Measurements from ENCODE around the gene HERPUD2. TPM values are rescaled to one million over a fixed set of nuclear protein-coding genes. Genes with fewer than 3 reads are reported as not detected.

Gene HERPUD2
- total RNA-seq, 4 donors from 2014 or later = 28.7 to 38.2 (median 30.9) TPM

DNA sequence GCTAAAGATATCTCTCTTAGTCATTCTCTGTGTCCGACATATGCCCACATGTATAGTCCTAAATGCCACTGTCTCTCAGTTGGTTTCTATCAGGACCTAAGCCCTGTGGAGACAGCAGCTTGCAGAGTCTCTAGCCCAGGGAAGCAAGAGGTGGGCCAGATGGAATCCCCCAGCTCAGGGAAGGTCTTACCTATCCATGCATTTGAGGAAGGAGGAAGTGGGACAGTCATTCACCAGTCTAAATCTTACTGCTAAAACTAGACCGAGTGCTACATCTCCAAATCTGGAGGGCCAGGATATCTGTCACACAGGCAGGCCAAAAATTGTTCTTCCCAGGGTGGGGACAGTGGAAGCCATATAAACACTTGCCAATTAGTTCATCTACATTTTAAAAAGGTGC, 26.4 kb upstream of the HERPUD2 start:
- TF ChIP-seq CTCF (IDR thresholded peaks at IDR 0.05; ENCODE audit: low read depth) = no peak

DNA sequence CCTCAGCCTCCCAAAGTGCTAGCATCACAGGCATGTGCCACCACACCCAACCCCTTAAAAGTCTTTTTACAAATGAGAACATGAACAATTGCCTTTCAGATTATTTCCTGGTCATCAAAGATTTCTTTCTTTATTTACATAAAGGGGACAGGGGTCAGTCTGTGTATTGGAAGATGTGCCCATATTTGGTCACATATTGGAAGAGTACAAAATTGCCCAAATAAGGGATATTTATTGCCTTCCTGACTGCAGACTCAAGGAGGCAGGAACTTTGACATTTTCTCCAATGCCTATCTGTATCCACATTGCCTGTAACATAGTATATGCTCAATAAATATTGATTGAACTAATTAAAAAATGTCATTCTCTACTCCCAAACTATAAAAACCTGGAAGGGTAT, 25.9 kb upstream of the HERPUD2 start:
- no peak for TF ChIP-seq CTCF (IDR thresholded peaks at IDR 0.05; ENCODE audit: low read depth)

DNA sequence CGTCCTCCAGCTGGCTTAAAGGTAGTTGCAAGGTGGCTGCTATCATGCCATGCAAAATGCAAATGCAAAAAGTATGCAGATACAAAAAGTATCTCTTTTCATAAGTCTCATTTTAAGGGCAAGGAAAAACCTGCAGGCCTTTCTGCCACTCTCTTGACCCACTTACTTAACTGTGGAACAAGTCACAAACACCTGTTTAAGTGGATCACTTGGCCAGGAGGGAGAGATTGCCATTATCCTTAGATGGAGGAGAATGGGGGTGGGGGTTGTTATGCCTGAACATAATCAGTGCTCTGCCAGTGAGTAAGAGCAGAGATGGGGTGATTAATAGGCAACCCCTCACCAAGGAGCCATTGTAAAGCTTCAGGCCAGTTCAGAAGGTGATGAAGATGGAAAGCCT, 25.1 kb upstream of the HERPUD2 start:
- no peak for TF ChIP-seq CTCF (IDR thresholded peaks at IDR 0.05; ENCODE audit: low read depth)

DNA sequence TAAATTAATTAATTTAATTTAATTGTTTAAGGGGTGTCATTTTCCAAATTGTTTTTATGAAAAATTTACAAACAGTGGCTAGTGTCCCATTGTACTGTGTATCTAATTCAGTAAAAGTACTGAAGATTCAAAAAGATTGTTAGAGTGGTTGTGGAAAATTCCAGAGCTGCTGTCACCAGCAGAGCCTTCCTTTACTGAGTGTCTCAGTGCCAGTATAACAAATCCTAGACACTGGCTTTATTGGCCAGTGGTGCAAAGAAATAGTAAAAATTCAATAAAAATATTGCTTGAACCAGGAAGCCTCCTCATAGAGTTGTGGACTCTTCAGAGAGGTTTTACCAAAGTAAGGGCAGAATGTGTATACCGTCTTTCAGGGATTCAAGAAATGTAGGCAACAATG, 23.1 kb upstream of the HERPUD2 start:
- TF ChIP-seq CTCF (IDR thresholded peaks at IDR 0.05; ENCODE audit: low read depth) = no peak

DNA sequence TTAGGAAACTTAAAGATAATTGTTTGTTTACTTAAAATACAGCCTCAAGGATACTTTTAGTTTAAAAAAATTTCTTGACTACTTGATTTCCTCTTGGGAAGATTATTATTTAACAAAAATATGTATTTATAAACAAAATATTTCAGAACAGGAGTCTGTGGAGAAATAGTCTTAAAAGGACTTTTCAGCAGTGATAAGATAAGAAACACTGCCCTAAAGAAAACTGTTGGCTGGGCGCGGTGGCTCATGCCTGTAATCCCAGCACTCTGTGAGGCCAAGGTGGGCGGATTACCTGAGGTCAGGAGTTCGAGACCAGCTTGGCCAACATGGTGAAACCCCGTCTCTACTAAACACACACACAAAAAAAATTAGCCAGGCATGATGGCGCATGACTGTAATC, 22.6 kb upstream of the HERPUD2 start:
- no peak for TF ChIP-seq CTCF (IDR thresholded peaks at IDR 0.05; ENCODE audit: low read depth)

- TF ChIP-seq CTCF (IDR thresholded peaks at IDR 0.05; ENCODE audit: low read depth) = no peak
Observed at GRCh38 chr7:35717013-35717412, 22.1 kb upstream of the HERPUD2 start.

DNA sequence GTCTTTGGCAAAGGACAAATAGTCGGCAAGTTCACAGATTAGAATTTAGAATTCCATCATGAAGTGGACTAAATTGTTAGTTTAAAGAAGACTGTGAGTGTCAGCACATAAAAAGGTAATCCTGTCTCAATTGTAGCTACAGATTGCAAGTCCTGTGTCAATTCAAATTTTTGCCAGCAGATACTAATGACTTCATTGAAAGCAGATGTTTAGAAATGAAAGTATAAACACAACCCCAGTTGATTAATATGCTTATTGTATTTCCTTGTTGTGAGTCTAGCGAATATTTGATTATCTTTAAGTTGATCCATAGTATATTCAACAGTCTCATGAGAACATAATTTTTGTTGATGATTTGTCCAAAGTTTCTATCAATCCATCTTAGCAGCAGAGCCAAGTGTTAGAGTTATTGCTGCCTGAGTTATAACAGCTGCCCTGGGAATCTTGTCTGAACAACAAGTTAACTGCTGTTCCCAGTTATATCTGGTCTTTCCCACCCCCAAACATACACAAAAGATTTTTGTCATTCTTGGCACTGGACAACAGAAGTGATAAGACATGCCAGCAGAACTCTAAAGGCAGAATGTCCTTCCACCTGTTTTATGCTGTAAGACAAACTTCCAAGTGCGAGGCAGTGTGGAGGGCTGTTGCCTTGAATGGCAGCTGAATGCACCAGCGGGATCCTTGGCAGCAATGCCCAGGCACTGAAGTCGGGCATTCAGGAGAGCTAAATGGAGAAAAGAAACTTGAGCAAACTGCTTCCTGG, 21.3 kb upstream of the HERPUD2 start:
- no peak for TF ChIP-seq CTCF (IDR thresholded peaks at IDR 0.05; ENCODE audit: low read depth)
